CD4-positive, alpha-beta T cell treated with Interleukin-12 subunit alpha and Interleukin-12 subunit beta, for 1 hour (primary cell): ENCODE results near the gene ENC1.

Experiments used
- DNase-seq: peaks from one replicate; pipeline ENCODE4 v3.0.0-alpha.2; 2020

Gene ENC1

GRCh38 chr5:74599148-74599547 is 41.4 kb downstream of the ENC1 start:
- DNase-seq = no peak

- no peak for DNase-seq
Measured at GRCh38 chr5:74598731-74599130, 41.8 kb downstream of the ENC1 start.

- no peak for DNase-seq
Measured at GRCh38 chr5:74596927-74597326, 43.6 kb downstream of the ENC1 start.

DNA sequence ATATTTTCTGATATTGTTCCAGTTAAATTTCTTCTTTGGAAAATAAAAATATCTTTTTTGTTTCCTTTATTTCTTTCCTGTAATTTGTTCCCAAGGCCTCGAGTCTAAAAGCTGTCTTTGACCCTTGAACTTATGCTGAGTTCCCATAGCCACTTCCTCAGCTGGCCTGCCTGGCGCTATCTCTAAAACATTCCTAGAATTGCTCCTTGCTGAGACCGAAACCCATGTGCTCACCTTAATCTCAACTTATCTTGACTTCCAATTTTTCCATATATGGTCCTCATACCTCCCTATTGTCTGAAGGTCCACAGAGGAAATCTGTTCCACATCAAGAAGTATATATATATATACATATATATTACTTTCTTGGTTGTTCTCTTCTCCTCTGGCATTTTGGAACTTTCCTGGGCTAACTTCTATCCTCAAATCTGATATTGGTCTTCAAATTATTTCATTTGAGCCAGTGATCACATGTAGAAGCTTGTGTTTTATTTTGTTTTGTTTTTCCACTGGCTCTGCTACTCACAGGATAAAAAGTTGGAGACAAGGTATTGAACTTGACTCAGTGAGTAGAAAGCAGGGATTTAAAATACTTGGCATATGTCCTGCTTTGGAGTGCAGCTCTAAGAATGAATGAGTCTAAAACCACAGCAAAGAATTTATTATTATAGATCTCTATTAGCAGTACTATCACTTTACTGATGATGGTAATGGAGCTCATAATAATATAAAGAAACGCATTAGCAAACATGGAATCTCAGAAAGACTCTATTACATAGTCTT is 45.2 kb downstream of the ENC1 start:
- DNase-seq = no peak

DNA sequence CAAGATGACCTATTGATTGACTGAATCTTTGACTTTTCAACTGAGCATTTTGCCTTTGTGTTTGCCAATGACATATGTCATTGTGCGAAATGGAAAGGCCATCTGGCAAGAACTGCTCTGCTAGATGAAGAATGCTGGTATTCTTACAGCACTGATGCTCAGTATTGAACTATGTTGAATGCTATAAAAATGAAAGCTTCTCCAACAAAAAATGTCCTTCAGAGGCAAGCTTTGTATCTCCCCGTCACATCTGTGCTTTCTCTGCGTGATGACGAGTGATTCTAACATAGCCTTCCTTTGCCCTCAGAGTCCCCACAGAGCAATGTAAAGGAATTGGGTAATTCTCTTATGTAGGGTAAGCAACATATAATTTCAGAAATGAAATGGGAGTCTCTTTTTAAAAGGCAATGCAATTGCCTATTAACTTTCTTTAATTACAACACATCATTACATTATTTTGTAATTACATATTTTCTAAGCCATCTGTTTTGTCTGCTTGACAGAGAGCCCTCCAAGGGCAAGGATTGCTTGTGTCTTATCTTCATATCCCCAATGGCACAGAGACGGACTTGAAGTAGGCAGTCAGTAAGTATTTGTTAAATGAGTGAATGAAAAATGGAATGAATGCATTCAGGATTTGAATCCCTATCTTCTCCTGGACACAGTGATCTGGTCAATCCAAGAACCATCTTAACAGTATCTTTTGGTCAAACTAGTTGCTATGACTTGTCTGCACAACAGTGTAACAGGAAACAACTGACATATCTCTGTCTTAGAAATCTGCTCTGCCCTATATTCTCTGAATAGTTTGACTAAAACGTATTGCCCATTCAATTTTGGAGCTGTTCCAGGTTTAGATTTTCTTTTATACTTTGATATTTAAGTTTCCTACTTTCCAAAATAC is 46.1 kb downstream of the ENC1 start:
- no peak for DNase-seq

GRCh38 chr5:74589204-74590056 is 51.1 kb downstream of the ENC1 start:
- no peak for DNase-seq

GRCh38 chr5:74588415-74588814 is 52.1 kb downstream of the ENC1 start:
- no peak for DNase-seq

DNA sequence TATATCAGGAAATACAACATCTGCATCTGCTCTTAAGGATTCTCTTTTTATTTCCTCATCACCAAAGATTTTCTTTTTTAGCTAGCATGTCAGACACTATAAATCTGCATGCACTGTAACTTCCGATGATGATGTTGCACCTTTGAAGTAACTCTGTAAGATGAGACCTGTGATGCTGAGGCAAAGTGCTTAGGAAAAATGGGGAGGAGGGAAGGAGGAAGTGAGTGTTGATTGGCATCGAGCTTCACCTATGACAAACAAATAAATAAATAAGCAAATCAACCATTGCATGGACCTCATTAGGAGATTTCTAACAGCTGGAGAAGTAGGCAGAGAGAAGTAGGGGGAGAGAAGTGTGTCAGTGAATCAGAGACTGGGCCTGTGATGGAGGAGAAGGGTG is 52.6 kb downstream of the ENC1 start:
- DNase-seq = no peak

GRCh38 chr5:74587300-74587699 is 53.2 kb downstream of the ENC1 start:
- DNase-seq = no peak

- no peak for DNase-seq
Measured at GRCh38 chr5:74586856-74587255, 53.7 kb downstream of the ENC1 start.

GRCh38 chr5:74582853-74583252 is 57.7 kb downstream of the ENC1 start:
- DNase-seq = no peak

GRCh38 chr5:74581988-74582365 is 58.6 kb downstream of the ENC1 start:
- no peak for DNase-seq

DNA sequence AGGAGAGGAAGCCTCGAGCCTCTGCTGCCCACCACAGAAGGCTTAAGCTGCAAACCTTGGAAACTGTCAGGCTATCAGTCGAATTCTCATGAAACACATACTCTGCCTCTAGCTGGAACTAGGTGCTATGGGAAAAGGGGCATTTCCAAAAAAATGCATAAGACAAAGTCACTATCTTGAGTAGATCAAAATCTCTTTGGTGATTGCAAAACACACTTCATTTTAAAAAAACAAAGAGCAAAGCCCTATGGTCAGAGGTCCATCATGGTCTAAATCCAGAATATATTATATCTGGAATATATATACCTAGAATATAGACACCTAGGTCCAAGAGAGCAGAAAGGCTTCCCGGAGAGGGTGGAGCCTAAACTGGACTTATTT is 59.8 kb downstream of the ENC1 start:
- no peak for DNase-seq

- peak; percentile 58 for DNase-seq
Measured at GRCh38 chr5:74579215-74579614, 61.3 kb downstream of the ENC1 start.

DNA sequence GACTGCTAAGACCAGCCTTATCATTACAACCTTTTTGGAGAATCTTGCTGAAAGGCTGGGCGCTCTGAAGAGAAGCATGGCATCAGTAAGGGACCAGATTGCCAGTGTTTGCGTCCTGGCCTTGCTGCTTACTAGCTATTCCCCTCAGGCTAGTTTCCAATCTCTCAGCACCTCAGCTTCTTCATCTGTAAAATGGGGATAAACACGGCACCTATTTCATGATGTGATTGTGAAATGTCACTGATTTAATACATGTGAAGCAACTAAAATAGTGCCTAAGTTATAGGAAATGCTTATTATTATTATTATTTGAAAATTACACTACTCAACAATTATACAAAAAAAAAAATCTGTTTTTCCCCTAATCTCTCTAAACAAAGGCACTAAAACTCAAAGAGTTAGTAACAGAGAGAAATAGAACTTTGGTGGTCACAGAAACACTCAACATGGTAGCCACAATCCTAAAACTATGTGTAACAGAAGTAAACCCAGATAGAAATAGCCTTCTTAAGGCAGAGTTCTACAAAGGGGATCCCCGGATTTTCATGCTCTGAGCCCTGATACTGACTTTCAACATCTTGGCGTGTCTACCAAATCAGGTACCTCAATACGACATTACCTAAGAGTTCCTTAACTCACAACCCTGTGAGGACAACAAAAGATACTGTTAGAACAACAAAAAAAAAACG is 62.0 kb downstream of the ENC1 start:
- no peak for DNase-seq
